OCI-LY7 (cell line): Measurements from ENCODE around the gene SUDS3.

Experiments
- EZH2phosphoT487 ChIP-seq: fragments of 200-600 bp; sonication (generic); IDR thresholded peaks from 2 replicates; pipeline ENCODE4 v1.6.1; 2018; ENCODE audit warnings: low read depth, borderline replicate concordance, mild to moderate bottlenecking, mixed run types, antibody characterized with exemption, low read length, moderate library complexity, mixed read lengths
- TF ChIP-seq, protein P1 (sequence below): fragments of 200-600 bp; sonication (generic); conservative IDR thresholded peaks from 2 replicates; pipeline ENCODE4 v1.5.1; 2014; ENCODE audit warnings: mild to moderate bottlenecking, antibody characterized with exemption, low read length, moderate library complexity, mixed read lengths

GRCh38 chr12:118361092-118361404 is 15.3 kb upstream of the SUDS3 start:
- TF ChIP-seq, protein P1, sequence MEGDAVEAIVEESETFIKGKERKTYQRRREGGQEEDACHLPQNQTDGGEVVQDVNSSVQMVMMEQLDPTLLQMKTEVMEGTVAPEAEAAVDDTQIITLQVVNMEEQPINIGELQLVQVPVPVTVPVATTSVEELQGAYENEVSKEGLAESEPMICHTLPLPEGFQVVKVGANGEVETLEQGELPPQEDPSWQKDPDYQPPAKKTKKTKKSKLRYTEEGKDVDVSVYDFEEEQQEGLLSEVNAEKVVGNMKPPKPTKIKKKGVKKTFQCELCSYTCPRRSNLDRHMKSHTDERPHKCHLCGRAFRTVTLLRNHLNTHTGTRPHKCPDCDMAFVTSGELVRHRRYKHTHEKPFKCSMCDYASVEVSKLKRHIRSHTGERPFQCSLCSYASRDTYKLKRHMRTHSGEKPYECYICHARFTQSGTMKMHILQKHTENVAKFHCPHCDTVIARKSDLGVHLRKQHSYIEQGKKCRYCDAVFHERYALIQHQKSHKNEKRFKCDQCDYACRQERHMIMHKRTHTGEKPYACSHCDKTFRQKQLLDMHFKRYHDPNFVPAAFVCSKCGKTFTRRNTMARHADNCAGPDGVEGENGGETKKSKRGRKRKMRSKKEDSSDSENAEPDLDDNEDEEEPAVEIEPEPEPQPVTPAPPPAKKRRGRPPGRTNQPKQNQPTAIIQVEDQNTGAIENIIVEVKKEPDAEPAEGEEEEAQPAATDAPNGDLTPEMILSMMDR, result no peak
- TF ChIP-seq EZH2phosphoT487, result no peak
